HuH-7 (cell line): Measurements from ENCODE around the gene GMDS.
A peak's percentile ranks its signal among the peaks of the same experiment; 100 is the strongest.

ENCODE experiments used
- DNase-seq: peaks from one replicate; pipeline ENCODE4 v3.0.0; 2011; ENCODE audit warnings: low spot score

The GMDS gene

GRCh38 chr6:2245103-2245876 is at the start of gene GMDS:
TSS of gene GMDS (minus strand) at chr6:2245605.
- peak; percentile 71 for DNase-seq

DNA sequence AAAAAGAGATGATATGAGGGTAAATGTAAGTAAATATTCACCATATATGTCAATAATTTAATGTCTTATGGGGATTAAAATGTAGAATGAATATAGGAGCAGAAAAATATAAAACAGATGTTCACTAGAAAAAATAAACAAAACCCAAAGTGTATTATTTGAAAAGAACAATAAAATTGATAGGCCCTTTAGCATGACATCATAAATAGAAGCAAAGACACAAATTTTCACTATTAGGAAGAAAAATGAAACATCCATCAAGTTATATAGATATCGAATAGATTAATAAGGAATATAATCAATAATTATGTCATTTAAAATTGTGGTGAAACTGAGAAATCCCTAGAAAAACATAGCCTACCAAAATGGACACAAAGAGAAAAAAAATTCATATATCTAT is 40.1 kb upstream of the GMDS start:
- DNase-seq, result no peak

GRCh38 chr6:2275892-2276242 is 30.5 kb upstream of the GMDS start:
- DNase-seq, result no peak

DNA sequence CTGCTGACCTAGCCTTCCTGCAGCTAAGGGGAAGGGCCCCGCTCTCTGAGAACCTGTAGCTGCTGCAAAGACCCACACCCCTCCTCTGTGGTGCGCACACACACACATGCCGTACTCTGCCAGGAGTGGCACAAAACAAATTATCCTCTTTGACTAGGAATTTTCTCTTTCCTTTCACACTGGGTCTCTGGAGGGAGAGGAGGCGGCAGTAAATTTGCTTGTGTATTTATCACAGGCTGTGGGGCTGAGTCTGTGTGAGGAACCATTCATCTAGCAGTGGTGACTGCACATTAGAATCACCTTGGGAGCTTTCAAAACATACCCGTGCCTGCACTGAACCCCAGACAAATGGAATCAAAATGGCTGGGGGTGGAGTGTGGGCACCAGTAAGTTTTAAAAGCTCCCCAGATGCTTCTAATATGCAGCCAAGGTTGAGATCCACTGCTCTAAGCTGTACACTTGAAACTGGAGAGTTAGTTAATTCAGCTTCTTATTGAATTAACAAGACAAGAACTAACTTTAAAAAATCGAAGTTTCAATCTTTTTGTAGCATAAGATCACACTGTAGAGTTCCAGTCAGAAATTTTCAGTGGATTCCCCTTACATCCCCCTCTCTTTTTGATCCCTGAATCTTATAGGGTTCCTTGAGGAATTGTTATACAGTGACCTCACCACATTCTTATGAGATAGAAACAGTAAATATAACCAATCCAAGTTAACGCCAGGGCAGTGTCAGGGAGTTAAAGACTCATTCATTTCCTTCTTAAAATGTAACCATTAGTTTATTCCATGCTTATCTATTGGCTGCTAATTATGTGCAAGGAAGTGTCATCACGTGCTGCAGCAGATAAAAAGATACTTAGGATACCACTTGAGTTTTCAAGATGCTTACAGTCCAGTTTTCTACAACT is 29.8 kb upstream of the GMDS start:
- DNase-seq, result no peak

- no peak for DNase-seq
Measured at GRCh38 chr6:2272696-2273095, 27.3 kb upstream of the GMDS start.

- no peak for DNase-seq
Measured at GRCh38 chr6:2270054-2270453, 24.6 kb upstream of the GMDS start.

DNA sequence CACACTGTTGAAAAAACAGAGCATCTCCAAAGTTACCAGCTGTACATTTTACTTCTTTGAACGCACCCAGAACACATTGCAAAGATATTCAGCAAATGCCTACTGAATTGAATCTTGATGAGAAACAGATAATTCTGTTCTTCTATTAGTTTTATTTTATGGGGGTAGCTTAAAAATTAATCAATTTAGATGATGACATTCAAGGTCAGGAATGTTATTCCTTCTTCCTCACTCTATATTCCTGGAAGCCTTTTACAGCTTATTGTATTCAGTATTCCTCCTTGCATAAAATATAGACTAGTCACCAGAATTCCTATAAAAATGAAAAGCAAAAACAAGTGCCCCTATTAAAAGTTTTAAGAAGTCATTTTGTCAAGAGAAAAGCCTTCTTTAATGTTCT is 21.4 kb upstream of the GMDS start:
- no peak for DNase-seq

- no peak for DNase-seq
Measured at GRCh38 chr6:2266031-2266795, 20.8 kb upstream of the GMDS start.

GRCh38 chr6:2264932-2265331 is 19.5 kb upstream of the GMDS start:
- no peak for DNase-seq

DNA sequence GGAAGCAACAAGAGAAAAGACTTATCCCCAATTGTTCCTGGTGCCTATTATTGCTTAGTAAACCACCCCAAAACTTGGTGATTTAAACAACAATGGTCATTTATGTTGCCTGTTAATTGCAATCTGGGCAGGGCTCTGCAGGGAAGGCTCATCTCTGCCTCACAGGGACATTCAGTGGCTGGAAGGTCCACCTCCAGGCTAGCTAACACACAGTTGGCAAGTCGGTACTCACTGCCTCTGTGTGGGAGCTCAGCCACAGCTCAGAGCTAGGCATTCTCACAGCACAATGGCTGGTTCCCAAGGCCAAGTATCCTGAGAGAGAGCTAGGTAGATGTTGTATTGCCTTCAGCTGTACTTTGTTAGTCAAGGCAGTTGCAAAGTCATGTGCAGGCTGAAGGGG is 18.5 kb upstream of the GMDS start:
- DNase-seq, result no peak

GRCh38 chr6:2259574-2259973 is 14.2 kb upstream of the GMDS start:
- DNase-seq, result no peak

- DNase-seq, result peak; percentile 30
Measured at GRCh38 chr6:2259002-2259494, 13.6 kb upstream of the GMDS start.

DNA sequence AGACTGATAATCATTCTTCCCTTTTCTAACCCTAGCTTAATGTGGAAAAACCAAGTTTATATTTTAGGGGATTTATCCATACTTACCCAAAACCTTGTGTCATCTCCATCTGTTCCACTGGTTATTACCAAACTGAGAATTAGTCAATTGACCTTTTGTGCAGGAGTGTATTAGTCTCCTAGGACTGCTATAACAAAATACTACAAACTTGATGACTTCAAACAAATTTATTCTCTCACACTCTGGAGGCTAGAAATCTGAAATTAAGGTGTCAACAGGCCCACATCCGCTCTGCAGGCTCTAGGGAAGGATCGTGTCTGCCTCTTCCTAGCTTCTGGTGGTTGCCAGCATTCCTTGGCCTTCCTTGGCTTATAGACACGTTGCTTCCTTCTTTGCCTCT is 12.7 kb upstream of the GMDS start:
- no peak for DNase-seq

GRCh38 chr6:2257363-2257762 is 12.0 kb upstream of the GMDS start:
- DNase-seq, result no peak

DNA sequence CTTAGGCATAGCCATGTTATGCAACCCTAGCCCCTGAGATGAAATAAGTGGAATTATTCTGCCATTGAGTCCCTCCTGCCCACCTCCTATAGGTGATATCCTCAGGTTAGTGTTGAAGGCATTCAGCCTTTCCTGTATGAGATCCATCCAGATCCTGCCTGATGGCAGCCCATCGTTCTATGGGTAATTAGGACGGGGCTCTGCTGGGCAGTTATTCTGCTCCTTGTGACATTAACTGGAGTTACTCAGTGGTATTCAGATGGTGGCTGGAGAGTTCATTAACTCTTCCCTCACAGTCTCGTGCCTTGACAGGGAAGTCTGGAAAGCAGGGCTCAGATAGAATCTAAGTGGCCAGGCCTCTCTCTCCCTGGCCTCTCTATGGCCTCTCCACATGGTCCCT is 9.3 kb upstream of the GMDS start:
- no peak for DNase-seq

- no peak for DNase-seq
Measured at GRCh38 chr6:2249126-2249525, 3.7 kb upstream of the GMDS start.

GRCh38 chr6:2247664-2248063 is 2.3 kb upstream of the GMDS start:
- DNase-seq, result no peak

DNA sequence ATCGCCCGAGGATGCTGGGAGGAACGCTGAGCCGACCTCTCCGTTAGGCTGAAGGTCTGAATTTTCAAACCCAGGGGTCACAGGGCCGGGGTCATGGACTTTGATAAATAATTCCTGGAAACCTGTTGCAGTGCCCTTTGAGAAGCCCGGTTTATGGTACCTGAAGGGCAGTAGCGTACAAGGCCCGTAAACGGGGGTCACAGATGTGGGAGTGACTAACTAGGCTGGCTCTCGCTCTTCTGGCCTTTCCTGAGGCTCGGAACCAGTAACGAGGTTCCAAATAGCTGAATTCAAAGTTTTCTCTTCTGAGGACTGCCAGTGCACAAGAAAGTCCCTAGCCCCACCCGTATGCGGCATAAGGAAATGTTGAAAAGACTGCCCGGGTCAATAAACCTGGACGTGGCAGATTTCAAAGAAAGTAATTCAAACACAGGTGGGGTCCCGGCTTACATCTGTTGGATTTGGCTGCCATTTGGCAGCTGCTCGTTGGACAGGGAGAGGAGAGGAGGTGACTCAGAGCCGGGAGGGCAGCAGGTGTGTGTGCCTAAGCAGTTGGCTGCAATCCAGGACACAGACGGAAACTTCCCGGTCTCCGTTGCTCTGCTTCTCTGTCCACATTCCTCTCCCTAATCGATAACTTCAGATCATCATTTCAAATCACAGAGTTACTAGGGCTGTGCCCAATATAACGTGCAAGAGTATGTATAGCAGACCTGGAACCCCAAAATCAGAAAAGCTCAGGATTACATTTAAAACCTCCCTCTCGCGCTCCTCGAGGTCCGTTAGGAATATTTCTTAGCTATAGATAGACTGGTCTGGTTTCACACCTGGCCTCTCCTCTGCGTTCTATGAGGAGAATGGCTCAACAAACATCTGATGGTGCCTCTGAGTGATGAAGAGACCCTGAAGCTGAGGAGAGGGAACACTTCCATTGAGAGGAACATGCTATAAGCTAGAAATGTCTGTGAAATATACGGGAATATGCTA is 765 bp upstream of the GMDS start:
- DNase-seq, result peak; percentile 46

DNA sequence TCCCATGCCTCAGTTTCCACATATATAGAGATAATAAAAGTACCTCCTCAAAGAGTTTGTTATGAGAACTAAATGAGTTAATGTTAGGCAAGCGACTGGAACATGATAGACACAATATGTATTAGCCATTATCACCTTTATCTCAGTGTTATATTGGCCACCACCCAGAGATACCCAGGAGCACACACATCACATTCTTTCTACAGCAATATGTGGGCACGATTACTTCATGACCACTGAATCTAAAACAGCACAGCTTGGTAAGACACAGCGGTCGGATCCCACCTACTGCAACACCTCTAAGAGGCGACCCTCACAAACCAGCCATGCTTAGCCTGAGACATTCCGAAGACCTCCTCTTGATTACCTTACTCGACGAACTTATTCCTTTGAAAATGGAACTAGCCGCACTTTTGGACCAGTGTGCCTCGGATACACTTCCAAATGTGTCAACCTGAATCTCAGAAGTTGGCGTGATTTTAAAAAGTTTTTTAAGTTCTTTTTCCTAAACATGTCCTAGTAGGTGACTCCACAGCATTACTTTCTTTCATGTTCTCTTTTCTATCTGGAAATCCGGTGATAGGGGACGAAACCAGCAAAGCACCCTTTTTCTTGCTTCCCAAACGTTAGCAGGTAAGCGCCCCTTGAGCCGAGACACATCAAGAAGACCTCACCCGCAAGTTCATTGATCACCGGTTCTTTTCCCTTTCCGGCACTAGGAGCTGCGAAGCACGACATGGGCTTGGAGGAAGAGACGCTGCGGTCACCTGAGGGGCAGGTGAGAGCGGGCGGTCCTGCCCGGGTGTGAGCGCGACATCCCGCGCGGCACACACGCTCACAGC is 923 bp downstream of the GMDS start:
- DNase-seq, result no peak

DNA sequence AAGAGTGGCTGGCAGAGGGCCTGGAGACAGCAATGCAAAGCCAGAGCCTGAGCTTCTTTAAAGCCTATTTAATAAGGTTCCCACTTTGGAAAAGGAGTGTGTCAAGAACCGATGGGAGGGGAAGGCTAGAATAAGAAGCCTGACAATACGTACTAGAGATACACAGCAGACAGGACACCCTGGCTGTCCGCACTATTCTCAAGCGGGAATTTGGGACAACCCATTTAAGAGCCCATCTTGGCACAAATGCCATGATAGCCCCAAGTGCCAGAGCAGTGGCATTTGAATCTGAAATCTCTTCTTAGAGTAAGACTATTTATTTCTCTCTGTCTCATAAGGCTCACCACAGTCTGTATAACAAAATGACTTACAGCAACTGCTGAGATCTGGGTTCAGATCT is 3.1 kb downstream of the GMDS start:
- no peak for DNase-seq
